CD4-positive, alpha-beta T cell (primary cell): ENCODE results near the gene KRTAP5-4. TPM values are rescaled to one million over a fixed set of nuclear protein-coding genes. Genes with fewer than 3 reads are reported as not detected.
A peak's percentile ranks its signal among the peaks of the same experiment; 100 is the strongest.

Experiments
- ATAC-seq: fragments of 200-7000 bp; cut with Tn5 transposase; one replicate; pipeline ENCODE4 v1.10.0; 2022; ENCODE audit warnings: mild to moderate bottlenecking; ENCODE audit not compliant: poor library complexity
- CTCF ChIA-PET: fragments of 350-600 bp; sonication (Branson Sonifier 250); formaldehyde crosslinking; loops from one replicate; lab custom pipeline; 2021; ENCODE audit warnings: antibody characterized with exemption, inconsistent platforms; lab: Charles Lee
- POLR2A ChIA-PET: fragments of 350-600 bp; sonication (Branson Sonifier 250); formaldehyde crosslinking; loops from one replicate; lab custom pipeline; 2021; ENCODE audit warnings: antibody characterized with exemption, inconsistent platforms; lab: Charles Lee
- DNase-seq, 14 experiments: peaks; one replicate each; pipeline ENCODE4 v3.0.0-alpha.2; 2013 to 2020; ENCODE audit warnings: mixed read lengths in 2 of 14
- H3K27ac ChIP-seq, 2 donors: one replicate each; pipeline versions ENCODE4 v1.5.1 to v1.7.0; 2013; ENCODE audit warnings: low read length in 2 of 2, low read depth in 1 of 2, mild to moderate bottlenecking in 1 of 2
- H3K27me3 ChIP-seq, 2 experiments: 1 replicate in 1 of 2; 2 replicates in 1 of 2; pipeline versions ENCODE4 v1.6.1 to v1.7.0; 2013; ENCODE audit warnings: low read length in 2 of 2, control low read depth in 1 of 2, mild to moderate bottlenecking in 1 of 2, moderate library complexity in 1 of 2; ENCODE audit not compliant: insufficient read depth in 2 of 2, control insufficient read depth in 1 of 2
- H3K36me3 ChIP-seq: one replicate; pipeline ENCODE4 v1.6.1; 2013; ENCODE audit warnings: low read length, control low read depth; ENCODE audit not compliant: insufficient read depth
- H3K4me1 ChIP-seq: one replicate; pipeline ENCODE4 v1.6.1; 2013; ENCODE audit warnings: low read length, control low read depth; ENCODE audit not compliant: insufficient read depth
- H3K4me3 ChIP-seq: one replicate; pipeline ENCODE4 v1.5.1; 2013; ENCODE audit warnings: mild to moderate bottlenecking, low read length, moderate library complexity
- H3K9me3 ChIP-seq, 2 experiments: 1 replicate in 1 of 2; 2 replicates in 1 of 2; pipeline versions ENCODE4 v1.6.1 to v1.7.0; 2013; ENCODE audit warnings: low read length in 2 of 2, mild to moderate bottlenecking in 2 of 2, control low read depth in 1 of 2, moderate library complexity in 1 of 2; ENCODE audit not compliant: control insufficient read depth in 1 of 2, insufficient read depth in 1 of 2
- H3K27ac Mint-ChIP-seq: one replicate; pipeline ENCODE4 v1.8.0; 2020; ENCODE audit warnings: mixed read lengths
- H3K27me3 Mint-ChIP-seq: one replicate; pipeline ENCODE4 v1.8.0; 2021; ENCODE audit warnings: mixed read lengths
- H3K36me3 Mint-ChIP-seq: one replicate; pipeline ENCODE4 v1.8.0; 2021; ENCODE audit warnings: low read depth, mixed read lengths
- H3K4me1 Mint-ChIP-seq: one replicate; pipeline ENCODE4 v1.8.0; 2021; ENCODE audit warnings: low read depth, mixed read lengths
- H3K4me3 Mint-ChIP-seq: one replicate; pipeline ENCODE4 v1.8.0; 2020; ENCODE audit warnings: mild to moderate bottlenecking, mixed read lengths
- H3K9me3 Mint-ChIP-seq: one replicate; pipeline ENCODE4 v1.8.0; 2020; ENCODE audit warnings: mixed read lengths
- intact Hi-C, 2 experiments: fragments of 100-400 bp; cut with DNase I in 1 of 2; cut with micrococcal nuclease in 1 of 2; formaldehyde crosslinking; loops; one replicate each; pipeline versions ENCODE4 v1.15.1 to v1.9.0; 2023 to 2025; cut with DNase I, micrococcal nuclease
- total RNA-seq, 174 experiments: library from RNA in 2 of 174; stranded (reverse) in 2 of 174; gene quantifications; one replicate each; pipeline ENCODE4 v1.2.3 and lab custom pipeline; 2021 to 2026
- TF ChIP-seq, protein P1 (sequence below): fragments of 200-600 bp; IDR thresholded peaks from one replicate; pipeline ENCODE4 v1.8.0; 2022; ENCODE audit warnings: antibody characterized with exemption, mild to moderate bottlenecking

The KRTAP5-4 gene
- total RNA-seq, 2 experiments from 2014 or later, result not detected

DNA sequence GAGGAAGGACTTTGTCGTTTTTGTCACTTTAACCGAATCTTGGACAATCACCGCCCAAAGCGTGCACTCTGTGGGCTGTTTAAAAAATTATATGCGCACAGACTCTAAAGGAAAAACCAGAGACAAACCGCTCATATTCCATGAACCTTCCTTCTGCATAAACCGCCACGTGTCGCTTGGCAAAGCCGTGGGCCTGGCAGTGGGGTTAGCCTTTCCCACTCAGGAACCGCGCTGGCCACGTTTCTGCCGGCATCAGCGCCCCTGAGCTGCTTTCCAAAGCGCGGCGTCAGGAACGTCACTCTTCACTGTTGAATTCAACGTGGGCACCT lies 30.5 kb upstream of the KRTAP5-4 start:
- Mint-ChIP-seq H3K4me1 (no peaks in the 10 kb centered on the region), H3K27me3 (peaks cover 13% of the 10 kb centered on the region), H3K9me3 (no peaks in the 10 kb centered on the region), H3K36me3 (no peaks in the 10 kb centered on the region), H3K27ac (no peak overlapping the region), H3K4me3 (no peak overlapping the region)
- H3K9me3 ChIP-seq, result peaks cover 0 to 4% of the 10 kb centered on the region in 2 experiments
- intact Hi-C loops, result loop anchor here (1.0 to 5.0 kb wide), 6 partner anchors 40 to 500 kb away; no protein-coding TSS in a partner anchor
- ChIA-PET CTCF (interaction anchor here (0.6 to 1.6 kb wide), 19 partner anchors 9 to 768 kb away, joined by 3 to 19 read pairs (median 4); partner anchors contain the start of gene SYT8), POLR2A (interaction anchor here (0.6 to 1.2 kb wide), 5 partner anchors 22 to 499 kb away, joined by 3 to 4 read pairs (median 4); no protein-coding TSS in a partner anchor)
- no peaks in the 10 kb centered on the region for H3K36me3 ChIP-seq
- H3K4me3 ChIP-seq, result no peak overlapping the region
- ATAC-seq, result no peak
- H3K27me3 ChIP-seq, result no peaks in the 10 kb centered on the region
- no peak overlapping the region for H3K27ac ChIP-seq
- TF ChIP-seq, protein P1, sequence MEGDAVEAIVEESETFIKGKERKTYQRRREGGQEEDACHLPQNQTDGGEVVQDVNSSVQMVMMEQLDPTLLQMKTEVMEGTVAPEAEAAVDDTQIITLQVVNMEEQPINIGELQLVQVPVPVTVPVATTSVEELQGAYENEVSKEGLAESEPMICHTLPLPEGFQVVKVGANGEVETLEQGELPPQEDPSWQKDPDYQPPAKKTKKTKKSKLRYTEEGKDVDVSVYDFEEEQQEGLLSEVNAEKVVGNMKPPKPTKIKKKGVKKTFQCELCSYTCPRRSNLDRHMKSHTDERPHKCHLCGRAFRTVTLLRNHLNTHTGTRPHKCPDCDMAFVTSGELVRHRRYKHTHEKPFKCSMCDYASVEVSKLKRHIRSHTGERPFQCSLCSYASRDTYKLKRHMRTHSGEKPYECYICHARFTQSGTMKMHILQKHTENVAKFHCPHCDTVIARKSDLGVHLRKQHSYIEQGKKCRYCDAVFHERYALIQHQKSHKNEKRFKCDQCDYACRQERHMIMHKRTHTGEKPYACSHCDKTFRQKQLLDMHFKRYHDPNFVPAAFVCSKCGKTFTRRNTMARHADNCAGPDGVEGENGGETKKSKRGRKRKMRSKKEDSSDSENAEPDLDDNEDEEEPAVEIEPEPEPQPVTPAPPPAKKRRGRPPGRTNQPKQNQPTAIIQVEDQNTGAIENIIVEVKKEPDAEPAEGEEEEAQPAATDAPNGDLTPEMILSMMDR, result no peak
- peaks cover 6% of the 10 kb centered on the region for H3K4me1 ChIP-seq
- DNase-seq, result no peak

DNA sequence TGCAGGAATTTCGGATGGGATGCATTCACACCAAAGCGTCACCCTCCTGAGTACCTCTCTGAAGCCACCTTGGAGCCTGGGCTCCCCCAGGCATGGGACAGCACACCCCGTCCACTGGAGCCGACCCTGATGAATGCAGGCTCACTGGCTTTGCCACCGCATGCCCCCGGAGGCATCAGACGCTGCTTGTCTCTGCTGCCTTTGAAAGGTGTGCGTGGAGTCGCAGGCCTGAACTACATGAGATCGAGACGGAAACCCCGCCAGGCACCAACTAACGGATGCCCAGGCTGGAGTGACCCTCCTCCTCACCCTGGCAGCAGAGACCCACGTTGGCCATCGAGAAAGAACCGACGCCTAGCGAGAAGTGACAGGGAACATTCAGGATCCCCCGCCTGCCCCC lies 30.1 kb upstream of the KRTAP5-4 start:
- CTCF ChIA-PET, result interaction anchor here (0.6 to 1.6 kb wide), 19 partner anchors 8 to 769 kb away, joined by 3 to 19 read pairs (median 4); partner anchors contain the start of gene SYT8
- Histone ChIP-seq H3K27ac (no peak overlapping the region), H3K4me3 (no peak overlapping the region), H3K27me3 (no peaks in the 10 kb centered on the region), H3K4me1 (peaks cover 6% of the 10 kb centered on the region), H3K9me3 (peaks cover 0 to 4% of the 10 kb centered on the region in 2 experiments), H3K36me3 (no peaks in the 10 kb centered on the region)
- no peak overlapping the region for H3K27ac Mint-ChIP-seq
- H3K4me1 Mint-ChIP-seq, result no peaks in the 10 kb centered on the region
- no peaks in the 10 kb centered on the region for H3K9me3 Mint-ChIP-seq
- peaks cover 16% of the 10 kb centered on the region for H3K27me3 Mint-ChIP-seq
- intact Hi-C loops, result loop anchor here (1.0 to 5.0 kb wide), 6 partner anchors 40 to 501 kb away; no protein-coding TSS in a partner anchor
- no peak for ATAC-seq
- H3K36me3 Mint-ChIP-seq, result no peaks in the 10 kb centered on the region
- POLR2A ChIA-PET, result interaction anchor here (0.6 to 1.2 kb wide), 4 partner anchors 22 to 499 kb away, joined by 3 to 4 read pairs (median 4); no protein-coding TSS in a partner anchor
- no peak overlapping the region for H3K4me3 Mint-ChIP-seq
- peak in 1 of 14 experiments; percentile 27 for DNase-seq
- TF ChIP-seq, protein P1, result no peak

DNA sequence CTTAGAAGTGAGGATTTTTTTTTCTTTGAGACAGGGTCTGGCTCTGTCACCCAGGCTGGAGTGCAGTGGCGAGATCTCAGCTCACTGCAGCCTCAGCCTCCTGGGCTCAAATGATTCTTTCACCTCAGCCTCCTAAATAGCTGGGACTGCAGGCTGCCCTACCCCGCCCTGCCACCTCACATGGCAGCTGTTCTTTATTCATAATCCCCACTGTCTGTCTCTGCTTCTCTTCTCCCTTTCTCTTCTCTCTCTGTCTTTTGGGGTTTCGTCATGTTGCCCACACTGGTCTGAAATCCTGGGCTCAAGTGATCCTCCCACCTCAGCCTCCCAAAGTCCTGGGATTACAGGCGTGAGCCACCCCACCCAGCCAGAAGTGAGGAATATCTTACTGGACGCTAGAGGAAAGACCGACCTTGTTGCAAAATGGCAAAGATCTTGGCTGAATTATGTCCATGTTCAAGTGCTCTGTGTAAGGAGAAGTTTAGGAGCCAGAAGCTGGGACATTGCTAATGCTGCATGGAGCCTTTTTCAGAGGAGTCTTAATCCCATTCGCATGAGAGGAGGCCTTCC lies 29.6 kb upstream of the KRTAP5-4 start:
- TF ChIP-seq, protein P1, result no peak
- intact Hi-C loops, result loop anchor here in 1 of 2 experiments (5.0 kb wide), 1 partner anchor 41 kb away; no protein-coding TSS in a partner anchor
- Histone ChIP-seq H3K9me3 (peaks cover 0 to 4% of the 10 kb centered on the region in 2 experiments), H3K27me3 (no peaks in the 10 kb centered on the region), H3K4me3 (no peak overlapping the region), H3K27ac (no peak overlapping the region), H3K36me3 (no peaks in the 10 kb centered on the region), H3K4me1 (peaks cover 6% of the 10 kb centered on the region)
- ChIA-PET POLR2A (interaction anchor here (1.4 kb wide), 1 partner anchor 231 kb away, joined by 3 read pairs; no protein-coding TSS in a partner anchor), CTCF (no interaction called here)
- H3K9me3 Mint-ChIP-seq, result no peaks in the 10 kb centered on the region
- H3K36me3 Mint-ChIP-seq, result no peaks in the 10 kb centered on the region
- no peak overlapping the region for H3K27ac Mint-ChIP-seq
- DNase-seq (no peak), ATAC-seq (no peak)
- peaks cover 15% of the 10 kb centered on the region for H3K27me3 Mint-ChIP-seq
- H3K4me3 Mint-ChIP-seq, result no peak overlapping the region
- H3K4me1 Mint-ChIP-seq, result no peaks in the 10 kb centered on the region
